GM12878 (cell line): Measurements from ENCODE around the gene SLC12A2. TPM values are rescaled to one million over a fixed set of nuclear protein-coding genes. Genes with fewer than 3 reads are reported as not detected.

Source experiments
- ATAC-seq: fragments of 200-7000 bp; cut with Tn5 transposase; 3 replicates; pipeline ENCODE4 v1.9.1; 2020; ENCODE audit warnings: mild to moderate bottlenecking, moderate library complexity
- BruUV-seq: library from RNA; stranded (reverse); fragments of 400-500 nt; replicated peaks from 2 replicates; lab custom pipeline; 2021; lab: Mats Ljungman, UMichigan
- CTCF ChIA-PET: fragments of 300-600 bp; sonication (Branson Sonifier 250); formaldehyde crosslinking; extraction: SDS; loops from one replicate; lab custom pipeline; 2021; ENCODE audit warnings: inconsistent platforms; lab: Yijun Ruan, JAX
- POLR2A ChIA-PET: fragments of 350-600 bp; formaldehyde crosslinking; extraction: SDS; loops from one replicate; lab custom pipeline; 2021; ENCODE audit warnings: inconsistent platforms; lab: Charles Lee
- RAD21 ChIA-PET: fragments of 300-600 bp; sonication (Branson Sonifier 250); formaldehyde crosslinking; loops from one replicate; lab custom pipeline; 2023; ENCODE audit warnings: antibody characterized with exemption; ENCODE audit not compliant: unreplicated experiment; lab: Charles Lee
- SMC1A ChIA-PET: fragments of 300-600 bp; sonication (Branson Sonifier 250); formaldehyde crosslinking; loops from one replicate; lab custom pipeline; 2023; ENCODE audit not compliant: unreplicated experiment, uncharacterized antibody; lab: Charles Lee
- DNase-seq: peaks from one replicate; pipeline ENCODE4 v3.0.0-alpha.2; 2011; ENCODE audit warnings: low read depth, low spot score
- FAIRE-seq: peaks from 3 replicates; lab custom pipeline; 2011; peaks lifted over from hg19 to GRCh38; lab: Jason Lieb, UNC
- H2AFZ ChIP-seq: 2 replicates; pipeline ENCODE4 v1.6.0; 2011; ENCODE audit warnings: low read depth, low read length, control low read depth; ENCODE audit not compliant: control insufficient read depth
- H3K27ac ChIP-seq: 2 replicates; pipeline ENCODE4 v1.5.1; 2011; ENCODE audit warnings: control low read depth; ENCODE audit not compliant: control insufficient read depth, insufficient read depth
- H3K27me3 ChIP-seq, 2 experiments: replicated peaks in 1 of 2; 2 replicates each; pipeline versions ENCODE4 v1.6.0 to v1.6.1; 2011; ENCODE audit warnings: low read length in 1 of 2; ENCODE audit not compliant: control insufficient read depth in 2 of 2, insufficient read depth in 2 of 2
- H3K36me3 ChIP-seq, 2 experiments: 2 replicates each; pipeline ENCODE4 v1.5.1; 2011; ENCODE audit warnings: low read length in 1 of 2; ENCODE audit not compliant: control insufficient read depth in 2 of 2, insufficient read depth in 2 of 2
- H3K4me1 ChIP-seq: 2 replicates; pipeline ENCODE4 v1.6.1; 2011; ENCODE audit warnings: mild to moderate bottlenecking, low read length, moderate library complexity, mixed read lengths; ENCODE audit not compliant: control insufficient read depth, insufficient read depth
- H3K4me2 ChIP-seq: 2 replicates; pipeline ENCODE4 v1.6.0; 2011; ENCODE audit warnings: control low read depth; ENCODE audit not compliant: control insufficient read depth, insufficient read depth
- H3K4me3 ChIP-seq: fragments of 200-600 bp; sonication (generic); 2 replicates; pipeline ENCODE4 v1.5.1; 2016
- H3K79me2 ChIP-seq: 2 replicates; pipeline ENCODE4 v1.6.0; 2011; ENCODE audit warnings: low read length; ENCODE audit not compliant: control insufficient read depth, insufficient read depth
- H3K9ac ChIP-seq: 2 replicates; pipeline ENCODE4 v1.8.0; 2011; ENCODE audit warnings: low read length, control low read depth, mixed read lengths; ENCODE audit not compliant: control insufficient read depth, insufficient read depth
- H3K9me3 ChIP-seq: replicated peaks from 3 replicates; pipeline ENCODE4 v1.5.1; 2011; ENCODE audit warnings: mild to moderate bottlenecking, low read length; ENCODE audit not compliant: control insufficient read depth, insufficient read depth
- H4K20me1 ChIP-seq: 2 replicates; pipeline ENCODE4 v1.6.0; 2011; ENCODE audit not compliant: control insufficient read depth, insufficient read depth
- BMI1 ChIP-seq: fragments of 450-650 bp; IDR thresholded peaks from 2 replicates; pipeline ENCODE4 v1.6.1; 2016; ENCODE audit warnings: mild to moderate bottlenecking, moderate library complexity, borderline replicate concordance
- EGR1 ChIP-seq, 2 experiments: IDR thresholded peaks; 1 replicate in 1 of 2; 2 replicates in 1 of 2; pipeline ENCODE4 v1.6.1; 2011 to 2012; ENCODE audit warnings: low read depth in 2 of 2, low read length in 2 of 2, borderline replicate concordance in 1 of 2, mild to moderate bottlenecking in 1 of 2, moderate library complexity in 1 of 2
- GATAD2B ChIP-seq: fragments of 450-650 bp; conservative IDR thresholded peaks from 2 replicates; pipeline ENCODE4 v1.6.1; 2017; ENCODE audit warnings: low read depth, mild to moderate bottlenecking, moderate library complexity
- HDGF ChIP-seq: fragments of 450-650 bp; IDR thresholded peaks from 2 replicates; pipeline ENCODE4 v1.6.1; 2016; ENCODE audit warnings: antibody characterized with exemption
- IKZF1 ChIP-seq: fragments of 450-650 bp; conservative IDR thresholded peaks from 2 replicates; pipeline ENCODE4 v1.6.1; 2017; ENCODE audit warnings: antibody characterized with exemption, mild to moderate bottlenecking
- MTA3 ChIP-seq: IDR thresholded peaks from 2 replicates; pipeline ENCODE4 v1.6.1; 2012; ENCODE audit warnings: low read length, inconsistent platforms, borderline replicate concordance
- SMARCA5 ChIP-seq: fragments of 450-650 bp; IDR thresholded peaks from 2 replicates; pipeline ENCODE4 v1.6.1; 2017; ENCODE audit warnings: mild to moderate bottlenecking
- ZNF384 ChIP-seq: IDR thresholded peaks from 2 replicates; pipeline ENCODE4 v1.6.1; 2012; ENCODE audit warnings: low read depth, mild to moderate bottlenecking, low read length, improper control_type of control experiment, borderline replicate concordance
- WGBS: methylation state at CpG from one replicate; pipeline ENCODE4 v1.1.6; 2016; ENCODE audit warnings: low lambda C conversion rate; ENCODE audit not compliant: insufficient replicate concordance, insufficient coverage; ENCODE audit errors: missing lambda C conversion rate; 5-methylcytosine and 5-hydroxymethylcytosine counted together
- in situ Hi-C: fragments of 300-500 bp; cut with MboI; formaldehyde crosslinking; loops from 9 replicates; pipeline ENCODE4 v1.14.3; 2018; ENCODE audit warnings: mixed read lengths
- intact Hi-C: fragments of 100-400 bp; cut with micrococcal nuclease; formaldehyde crosslinking; loops from one replicate; pipeline ENCODE4 v1.14.2; 2022; ENCODE audit not compliant: unreplicated experiment
- polyA plus RNA-seq, 11 experiments: library from polyadenylated mRNA; depleted of rRNA in 4 of 11; unstranded in 6 of 11; stranded (reverse) in 5 of 11; fragments of >200 nt; fragmentation: Nextera tagmentation in 4 of 11; fragmentation: Illumina TruSeq in 1 of 11; extraction: Ambion mirVana in 4 of 11; extraction: Trizol in 1 of 11; gene quantifications; 1 replicate in 1 of 11; 2 replicates in 10 of 11; pipeline versions ENCODE4 v1.2.1 to v1.2.3, GENCODE V29; 2011 to 2016; ENCODE audit warnings: inconsistent platforms in 2 of 11, missing spikeins in 2 of 11, low read depth in 1 of 11
- total RNA-seq, 4 experiments: library from RNA; depleted of rRNA in 3 of 4; stranded (reverse); fragments of >200 nt in 3 of 4; fragmentation: Illumina TruSeq in 1 of 4; extraction: Trizol in 1 of 4; gene quantifications; 2 replicates each; pipeline versions ENCODE4 v1.2.1 to v1.2.3, GENCODE V29; 2013 to 2021
- TF ChIP-seq, protein P1 (sequence below): fragments of 150-350 bp; IDR thresholded peaks from 2 replicates; pipeline ENCODE4 v1.6.1; 2016; ENCODE audit warnings: low read depth, low read length
- TF ChIP-seq, protein P2 (sequence below): fragments of 450-650 bp; formaldehyde crosslinking; IDR thresholded peaks from 2 replicates; pipeline ENCODE4 v1.5.0; 2022; ENCODE audit warnings: mild to moderate bottlenecking, missing genetic modification characterization
- TF ChIP-seq, protein P3 (sequence below): fragments of 450-650 bp; IDR thresholded peaks from 2 replicates; pipeline ENCODE4 v1.6.1; 2017; ENCODE audit warnings: antibody characterized with exemption, mild to moderate bottlenecking, moderate library complexity

The SLC12A2 gene
- total and polyA plus RNA-seq, 10 of the 15 experiments (the other 5 are each of a cell fraction or from before 2014, with no cell fraction given), result 5.1 to 21.8 (median 10.5) TPM

DNA sequence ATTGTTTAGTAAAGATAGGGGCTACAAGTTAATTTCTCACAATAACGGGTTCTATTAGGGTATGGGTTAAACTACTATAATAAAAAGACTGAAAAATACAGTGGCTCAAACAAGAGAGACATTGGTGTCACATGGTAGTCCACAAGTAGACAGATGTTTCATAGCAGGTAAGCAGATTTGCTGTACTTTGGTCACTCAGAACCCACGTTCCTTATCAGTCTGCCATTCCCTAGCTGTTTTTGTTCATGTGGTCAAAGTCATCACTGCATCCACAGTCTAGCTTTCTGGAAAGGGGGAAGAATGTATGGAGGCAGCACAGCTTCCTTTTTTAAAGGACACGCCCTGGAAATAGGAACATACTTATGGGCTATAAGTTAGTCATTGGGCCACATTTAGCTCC lies 73.0 kb downstream of the SLC12A2 start:
- no peak for FAIRE-seq
- H3K36me3 ChIP-seq, result peaks cover 0 to 2% of the 10 kb centered on the region in 2 experiments
- no TSS peak for BruUV-seq

More for the DNA sequence above, 73.0 kb downstream of the SLC12A2 start:
- H3K79me2 ChIP-seq, result no peaks in the 10 kb centered on the region
- no peak overlapping the region for H3K27ac ChIP-seq
- H3K4me1 ChIP-seq, result no peaks in the 10 kb centered on the region
- DNase-seq, result no peak
- H3K9ac ChIP-seq, result no peak overlapping the region
- H3K27me3 ChIP-seq, result no peaks in the 10 kb centered on the region
- no peak overlapping the region for H3K4me2 ChIP-seq
- TF ChIP-seq ZNF384 (no peak), BMI1 (no peak), HDGF (no peak), IKZF1 (no peak), GATAD2B (no peak), SMARCA5 (no peak), MTA3 (no peak), EGR1 (IDR thresholded peaks at IDR 0.05; ENCODE audit: borderline replicate concordance in 1 of 2, low read depth in 2 of 2, low read length in 2 of 2) (no peak)
- TF ChIP-seq, protein P1, sequence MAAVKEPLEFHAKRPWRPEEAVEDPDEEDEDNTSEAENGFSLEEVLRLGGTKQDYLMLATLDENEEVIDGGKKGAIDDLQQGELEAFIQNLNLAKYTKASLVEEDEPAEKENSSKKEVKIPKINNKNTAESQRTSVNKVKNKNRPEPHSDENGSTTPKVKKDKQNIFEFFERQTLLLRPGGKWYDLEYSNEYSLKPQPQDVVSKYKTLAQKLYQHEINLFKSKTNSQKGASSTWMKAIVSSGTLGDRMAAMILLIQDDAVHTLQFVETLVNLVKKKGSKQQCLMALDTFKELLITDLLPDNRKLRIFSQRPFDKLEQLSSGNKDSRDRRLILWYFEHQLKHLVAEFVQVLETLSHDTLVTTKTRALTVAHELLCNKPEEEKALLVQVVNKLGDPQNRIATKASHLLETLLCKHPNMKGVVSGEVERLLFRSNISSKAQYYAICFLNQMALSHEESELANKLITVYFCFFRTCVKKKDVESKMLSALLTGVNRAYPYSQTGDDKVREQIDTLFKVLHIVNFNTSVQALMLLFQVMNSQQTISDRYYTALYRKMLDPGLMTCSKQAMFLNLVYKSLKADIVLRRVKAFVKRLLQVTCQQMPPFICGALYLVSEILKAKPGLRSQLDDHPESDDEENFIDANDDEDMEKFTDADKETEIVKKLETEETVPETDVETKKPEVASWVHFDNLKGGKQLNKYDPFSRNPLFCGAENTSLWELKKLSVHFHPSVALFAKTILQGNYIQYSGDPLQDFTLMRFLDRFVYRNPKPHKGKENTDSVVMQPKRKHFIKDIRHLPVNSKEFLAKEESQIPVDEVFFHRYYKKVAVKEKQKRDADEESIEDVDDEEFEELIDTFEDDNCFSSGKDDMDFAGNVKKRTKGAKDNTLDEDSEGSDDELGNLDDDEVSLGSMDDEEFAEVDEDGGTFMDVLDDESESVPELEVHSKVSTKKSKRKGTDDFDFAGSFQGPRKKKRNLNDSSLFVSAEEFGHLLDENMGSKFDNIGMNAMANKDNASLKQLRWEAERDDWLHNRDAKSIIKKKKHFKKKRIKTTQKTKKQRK, result no peak
- TF ChIP-seq, protein P2, sequence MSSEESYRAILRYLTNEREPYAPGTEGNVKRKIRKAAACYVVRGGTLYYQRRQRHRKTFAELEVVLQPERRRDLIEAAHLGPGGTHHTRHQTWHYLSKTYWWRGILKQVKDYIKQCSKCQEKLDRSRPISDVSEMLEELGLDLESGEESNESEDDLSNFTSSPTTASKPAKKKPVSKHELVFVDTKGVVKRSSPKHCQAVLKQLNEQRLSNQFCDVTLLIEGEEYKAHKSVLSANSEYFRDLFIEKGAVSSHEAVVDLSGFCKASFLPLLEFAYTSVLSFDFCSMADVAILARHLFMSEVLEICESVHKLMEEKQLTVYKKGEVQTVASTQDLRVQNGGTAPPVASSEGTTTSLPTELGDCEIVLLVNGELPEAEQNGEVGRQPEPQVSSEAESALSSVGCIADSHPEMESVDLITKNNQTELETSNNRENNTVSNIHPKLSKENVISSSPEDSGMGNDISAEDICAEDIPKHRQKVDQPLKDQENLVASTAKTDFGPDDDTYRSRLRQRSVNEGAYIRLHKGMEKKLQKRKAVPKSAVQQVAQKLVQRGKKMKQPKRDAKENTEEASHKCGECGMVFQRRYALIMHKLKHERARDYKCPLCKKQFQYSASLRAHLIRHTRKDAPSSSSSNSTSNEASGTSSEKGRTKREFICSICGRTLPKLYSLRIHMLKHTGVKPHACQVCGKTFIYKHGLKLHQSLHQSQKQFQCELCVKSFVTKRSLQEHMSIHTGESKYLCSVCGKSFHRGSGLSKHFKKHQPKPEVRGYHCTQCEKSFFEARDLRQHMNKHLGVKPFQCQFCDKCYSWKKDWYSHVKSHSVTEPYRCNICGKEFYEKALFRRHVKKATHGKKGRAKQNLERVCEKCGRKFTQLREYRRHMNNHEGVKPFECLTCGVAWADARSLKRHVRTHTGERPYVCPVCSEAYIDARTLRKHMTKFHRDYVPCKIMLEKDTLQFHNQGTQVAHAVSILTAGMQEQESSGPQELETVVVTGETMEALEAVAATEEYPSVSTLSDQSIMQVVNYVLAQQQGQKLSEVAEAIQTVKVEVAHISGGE (CRISPR knock-in tag), result no peak
- TF ChIP-seq, protein P3, sequence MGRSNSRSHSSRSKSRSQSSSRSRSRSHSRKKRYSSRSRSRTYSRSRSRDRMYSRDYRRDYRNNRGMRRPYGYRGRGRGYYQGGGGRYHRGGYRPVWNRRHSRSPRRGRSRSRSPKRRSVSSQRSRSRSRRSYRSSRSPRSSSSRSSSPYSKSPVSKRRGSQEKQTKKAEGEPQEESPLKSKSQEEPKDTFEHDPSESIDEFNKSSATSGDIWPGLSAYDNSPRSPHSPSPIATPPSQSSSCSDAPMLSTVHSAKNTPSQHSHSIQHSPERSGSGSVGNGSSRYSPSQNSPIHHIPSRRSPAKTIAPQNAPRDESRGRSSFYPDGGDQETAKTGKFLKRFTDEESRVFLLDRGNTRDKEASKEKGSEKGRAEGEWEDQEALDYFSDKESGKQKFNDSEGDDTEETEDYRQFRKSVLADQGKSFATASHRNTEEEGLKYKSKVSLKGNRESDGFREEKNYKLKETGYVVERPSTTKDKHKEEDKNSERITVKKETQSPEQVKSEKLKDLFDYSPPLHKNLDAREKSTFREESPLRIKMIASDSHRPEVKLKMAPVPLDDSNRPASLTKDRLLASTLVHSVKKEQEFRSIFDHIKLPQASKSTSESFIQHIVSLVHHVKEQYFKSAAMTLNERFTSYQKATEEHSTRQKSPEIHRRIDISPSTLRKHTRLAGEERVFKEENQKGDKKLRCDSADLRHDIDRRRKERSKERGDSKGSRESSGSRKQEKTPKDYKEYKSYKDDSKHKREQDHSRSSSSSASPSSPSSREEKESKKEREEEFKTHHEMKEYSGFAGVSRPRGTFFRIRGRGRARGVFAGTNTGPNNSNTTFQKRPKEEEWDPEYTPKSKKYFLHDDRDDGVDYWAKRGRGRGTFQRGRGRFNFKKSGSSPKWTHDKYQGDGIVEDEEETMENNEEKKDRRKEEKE, result no peak
- H4K20me1 ChIP-seq, result no peaks in the 10 kb centered on the region
- no peak overlapping the region for H2AFZ ChIP-seq
- intact Hi-C loops, result no loop called here
- CTCF ChIA-PET, result interaction anchor here (0.7 to 2.4 kb wide), 9 partner anchors 9 to 281 kb away, joined by 3 to 6 read pairs (median 3); no protein-coding TSS in a partner anchor
- SMC1A ChIA-PET, result interaction anchor here (0.6 to 1.9 kb wide), 7 partner anchors 9 to 208 kb away, joined by 3 to 4 read pairs (median 3); no protein-coding TSS in a partner anchor
- RAD21 ChIA-PET, result interaction anchor here (1.0 kb wide), 1 partner anchor 67 kb away, joined by 3 read pairs; no protein-coding TSS in a partner anchor
- POLR2A ChIA-PET, result no interaction called here
- H3K9me3 ChIP-seq, result no peaks in the 10 kb centered on the region
- no peak for ATAC-seq
- WGBS, result 96% methylated on average over 3 of the region's 3 CpGs
- H3K4me3 ChIP-seq, result no peak overlapping the region
- in situ Hi-C loops, result no loop called here
